HG03439 (cell line): ENCODE data around the gene SBK3.
"Not testable (repeated sequence)": the region's sequence is repeated elsewhere in the genome, so short reads cannot be mapped to it uniquely, and the experiment has no call there.

ENCODE experiments used
- ATAC-seq: cut with Tn5 transposase; IDR thresholded peaks from one replicate; pipeline ENCODE4 v1.9.1; 2021; ENCODE audit warnings: mild to moderate bottlenecking, moderate library complexity; ENCODE audit not compliant: unreplicated experiment

SBK3 gene

DNA sequence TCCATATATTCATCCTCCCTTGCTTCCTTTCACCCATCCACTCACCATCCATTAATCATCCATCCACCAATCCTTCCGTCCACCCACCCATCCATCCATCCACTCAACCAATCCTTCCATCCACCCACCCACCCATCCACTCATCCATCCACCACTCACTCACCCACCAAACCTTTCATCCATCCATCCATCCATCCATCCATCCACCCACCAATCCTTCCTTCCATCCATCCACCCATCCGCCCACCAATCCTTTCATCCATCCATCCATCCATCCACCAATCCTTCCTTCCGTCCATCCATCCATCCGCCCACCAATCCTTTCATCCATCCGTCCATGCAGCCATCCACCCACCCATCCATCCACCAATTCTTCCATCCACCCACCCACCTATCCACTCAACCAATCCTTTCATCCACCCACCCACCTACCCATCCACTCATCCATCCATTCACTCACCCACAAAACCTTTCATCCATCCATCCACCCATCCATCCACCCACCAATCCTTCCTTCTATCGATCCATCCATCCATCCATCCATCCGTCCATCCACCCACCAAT, 3.0 kb downstream of the SBK3 start:
- ATAC-seq: no peak

DNA sequence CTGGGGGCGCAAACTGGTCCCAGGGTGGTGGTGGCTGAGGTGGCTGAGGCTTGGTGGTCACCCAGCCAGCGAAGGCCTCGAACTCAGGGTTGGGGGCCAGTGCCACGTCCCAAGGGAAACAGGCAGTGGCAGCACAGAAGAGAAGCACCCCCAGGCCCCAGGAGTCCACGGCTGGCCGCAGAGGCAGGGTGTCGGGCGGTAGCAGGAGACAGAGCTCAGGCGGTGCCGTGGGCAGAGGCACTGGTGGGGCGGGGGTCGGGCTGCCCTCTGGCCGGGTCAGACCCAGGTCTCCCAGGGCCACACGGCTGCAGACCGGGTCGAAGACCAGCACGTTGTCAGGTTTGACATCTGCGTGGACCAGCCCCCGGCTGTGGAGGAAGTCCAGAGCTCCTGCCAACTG, 4.3 kb downstream of the SBK3 start:
- ATAC-seq: no peak

DNA sequence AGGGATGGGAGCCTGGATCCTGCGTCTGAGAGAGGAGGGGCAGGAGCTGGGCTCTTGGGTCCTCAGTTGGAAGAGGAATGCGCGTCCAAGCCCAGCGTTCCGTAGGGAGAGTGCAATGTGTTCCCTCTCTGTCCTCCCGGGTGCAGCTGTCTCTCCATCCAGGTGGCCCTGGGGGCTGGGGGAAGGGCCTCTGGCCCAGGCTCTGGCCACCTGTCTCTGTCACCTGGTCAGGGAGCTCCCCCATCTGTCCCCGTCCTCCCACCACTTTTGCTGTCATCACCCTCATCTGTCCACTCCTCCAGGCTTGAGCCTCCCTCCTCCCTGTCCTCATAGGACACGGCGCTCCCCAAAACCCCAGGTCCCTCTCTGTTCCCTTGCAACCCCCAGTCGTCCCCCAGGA, 4.7 kb downstream of the SBK3 start:
- ATAC-seq: no peak

DNA sequence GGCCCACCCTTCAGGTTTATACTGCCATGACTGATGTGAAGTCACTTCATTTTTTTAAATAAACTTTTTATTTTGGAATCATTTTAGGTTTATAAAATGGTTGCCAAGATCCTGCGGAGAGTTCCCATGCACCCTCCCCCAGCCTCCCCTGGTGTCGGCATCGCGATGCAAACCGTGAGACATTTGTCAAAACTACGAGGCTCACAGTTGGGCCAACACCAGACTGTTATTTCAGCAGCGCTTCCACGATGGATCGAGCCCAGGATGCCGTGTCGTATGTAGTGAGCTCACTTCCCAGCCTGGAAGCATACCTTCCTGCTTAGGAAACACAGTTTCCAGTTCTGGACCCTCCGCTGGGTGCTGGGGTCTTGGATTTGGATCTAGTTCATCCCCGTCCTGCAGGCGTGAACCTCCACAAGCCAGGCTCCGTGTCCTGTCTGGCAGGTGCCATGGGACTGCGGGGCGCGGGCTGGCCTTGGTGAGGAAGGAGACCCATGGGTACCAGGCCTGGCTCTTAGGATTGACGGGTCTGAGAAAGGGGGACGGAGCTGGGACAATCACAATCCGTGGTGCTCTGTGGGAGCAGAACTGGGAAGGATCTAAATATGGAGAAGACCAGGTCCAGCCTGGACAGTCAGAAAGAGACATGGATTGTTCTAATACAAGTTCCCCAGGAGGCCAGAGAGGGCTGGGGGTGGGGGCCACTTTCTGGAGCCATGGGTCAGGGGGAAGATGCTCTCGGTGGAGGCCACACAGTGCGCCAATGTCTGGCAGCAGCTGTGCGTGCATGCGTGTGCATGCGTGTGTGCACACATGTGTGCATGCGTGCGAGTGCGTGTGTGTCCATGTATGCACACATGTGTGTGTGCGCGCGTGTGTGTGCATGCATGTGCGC, 6.0 kb downstream of the SBK3 start:
- ATAC-seq: no peak

DNA sequence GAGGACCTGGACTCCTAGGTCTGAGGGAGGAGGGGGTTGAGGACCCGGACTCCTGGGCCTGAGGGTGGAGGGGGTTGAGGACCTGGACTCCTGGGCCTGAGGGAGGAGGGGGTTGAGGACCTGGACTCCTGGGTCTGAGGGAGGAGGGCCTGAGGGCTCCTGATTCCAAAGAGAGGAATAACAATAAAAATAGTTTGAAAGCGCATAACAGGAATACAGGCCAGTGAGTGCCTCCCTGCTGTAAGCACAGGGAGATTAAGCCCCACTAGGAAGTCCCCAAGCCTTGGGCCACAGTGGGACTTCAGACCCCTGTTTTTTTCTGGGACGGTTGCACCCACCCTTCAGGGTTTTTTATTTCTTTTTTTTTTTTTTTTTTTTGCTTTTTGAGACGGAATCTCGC, 7.2 kb downstream of the SBK3 start:
- no peak for ATAC-seq

DNA sequence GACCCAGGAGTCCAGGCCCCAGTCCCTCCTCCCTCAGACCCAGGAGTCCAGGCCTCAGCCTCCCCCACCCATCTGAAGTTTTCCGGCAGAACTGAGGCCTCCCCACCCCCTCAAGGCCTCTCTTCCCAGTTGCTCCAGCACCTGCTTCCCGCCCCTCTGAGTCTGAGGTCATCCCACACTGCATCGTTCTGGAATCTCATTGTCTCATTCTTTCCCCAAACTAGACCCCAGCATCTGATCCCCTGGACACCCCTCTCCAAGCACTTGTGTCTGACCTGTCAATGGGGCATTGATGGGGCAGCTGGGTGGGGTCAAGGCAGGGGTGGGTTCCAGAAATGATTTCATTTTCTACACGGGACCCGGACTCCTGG, 7.6 kb downstream of the SBK3 start:
- no peak for ATAC-seq

DNA sequence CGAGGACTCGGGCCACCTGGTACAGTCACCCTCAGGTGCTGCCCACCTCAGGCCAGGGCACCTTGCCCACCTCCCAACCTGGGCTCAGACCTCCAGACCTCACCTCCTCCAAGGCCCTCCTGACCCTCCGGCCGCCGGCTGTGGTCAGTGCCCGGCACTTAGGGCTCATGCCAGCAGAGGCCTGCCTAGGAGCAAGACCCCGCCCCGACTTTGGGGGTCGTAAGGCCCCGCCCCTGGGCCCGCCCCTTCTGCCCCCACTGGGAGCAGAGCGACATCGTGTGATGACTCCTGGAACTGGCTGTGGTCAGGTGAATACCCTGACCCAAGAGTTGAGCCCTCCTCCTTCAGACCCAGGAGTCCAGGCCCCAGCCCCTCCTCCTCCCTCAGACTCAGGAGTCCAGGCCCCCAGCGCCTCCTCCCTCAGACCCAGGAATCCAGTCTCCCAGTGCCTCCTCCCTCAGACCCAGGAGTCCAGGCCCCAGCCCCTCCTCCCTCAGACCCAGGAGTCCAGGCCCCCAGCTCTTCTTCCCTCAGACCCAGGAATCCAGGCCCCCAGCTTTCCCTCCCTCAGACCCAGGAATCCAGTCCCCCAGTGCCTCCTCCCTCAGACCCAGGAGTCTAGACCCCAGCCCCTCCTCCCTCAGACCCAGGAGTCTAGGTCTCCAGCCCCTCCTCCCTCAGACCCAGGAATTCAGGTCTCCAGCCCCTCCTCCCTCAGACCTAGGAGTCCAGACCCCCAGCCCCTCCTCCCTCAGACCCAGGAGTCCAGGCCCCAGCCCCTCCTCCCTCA, 8.2 kb downstream of the SBK3 start, which contains the start of gene SBK2:
TSS of gene SBK2 (minus strand) at position 183 of the 790 bp plus-strand sequence. CDS start 839 bp downstream, outside the sequence.
- no peak for ATAC-seq

DNA sequence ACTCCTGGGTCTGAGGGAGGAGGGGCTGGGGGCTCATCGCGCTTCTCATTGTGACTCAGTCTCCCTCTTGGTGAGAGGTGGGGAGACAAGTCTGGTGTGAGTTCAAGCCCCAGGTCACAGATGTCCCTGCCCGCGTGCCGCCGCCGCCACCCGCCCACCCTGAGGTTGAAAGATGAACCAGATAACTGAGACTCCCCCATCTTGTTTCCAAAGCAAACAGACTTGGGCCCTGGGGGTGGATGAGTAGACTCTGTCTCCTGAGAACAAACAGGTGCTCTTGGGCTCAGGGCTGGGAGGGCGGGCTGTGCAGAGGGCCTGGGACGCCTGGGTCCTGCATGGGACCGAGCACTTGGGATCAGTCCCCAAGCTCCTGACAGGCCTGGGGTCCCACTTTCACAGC, 9.0 kb downstream of the SBK3 start:
- ATAC-seq: no peak

DNA sequence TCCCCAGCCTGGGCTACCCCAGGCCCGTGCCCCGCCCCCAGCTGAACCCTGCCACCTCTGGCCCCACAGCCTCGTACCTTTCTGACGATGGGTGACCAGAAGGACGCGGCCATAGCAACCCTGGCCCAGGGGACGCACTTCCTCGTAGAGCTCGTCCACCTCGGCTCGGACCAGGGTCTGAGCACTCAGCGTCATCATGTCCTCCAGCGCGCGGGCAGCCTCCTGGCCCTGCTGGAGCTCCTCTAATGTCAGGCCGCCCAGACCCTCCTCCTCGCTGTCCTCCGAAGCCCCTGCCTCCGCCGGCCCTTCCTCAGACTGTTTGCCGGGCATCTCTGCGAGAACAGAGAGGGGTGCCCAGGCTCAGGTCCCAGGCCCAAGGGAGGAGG, 9.4 kb downstream of the SBK3 start:
- ATAC-seq: no peak

DNA sequence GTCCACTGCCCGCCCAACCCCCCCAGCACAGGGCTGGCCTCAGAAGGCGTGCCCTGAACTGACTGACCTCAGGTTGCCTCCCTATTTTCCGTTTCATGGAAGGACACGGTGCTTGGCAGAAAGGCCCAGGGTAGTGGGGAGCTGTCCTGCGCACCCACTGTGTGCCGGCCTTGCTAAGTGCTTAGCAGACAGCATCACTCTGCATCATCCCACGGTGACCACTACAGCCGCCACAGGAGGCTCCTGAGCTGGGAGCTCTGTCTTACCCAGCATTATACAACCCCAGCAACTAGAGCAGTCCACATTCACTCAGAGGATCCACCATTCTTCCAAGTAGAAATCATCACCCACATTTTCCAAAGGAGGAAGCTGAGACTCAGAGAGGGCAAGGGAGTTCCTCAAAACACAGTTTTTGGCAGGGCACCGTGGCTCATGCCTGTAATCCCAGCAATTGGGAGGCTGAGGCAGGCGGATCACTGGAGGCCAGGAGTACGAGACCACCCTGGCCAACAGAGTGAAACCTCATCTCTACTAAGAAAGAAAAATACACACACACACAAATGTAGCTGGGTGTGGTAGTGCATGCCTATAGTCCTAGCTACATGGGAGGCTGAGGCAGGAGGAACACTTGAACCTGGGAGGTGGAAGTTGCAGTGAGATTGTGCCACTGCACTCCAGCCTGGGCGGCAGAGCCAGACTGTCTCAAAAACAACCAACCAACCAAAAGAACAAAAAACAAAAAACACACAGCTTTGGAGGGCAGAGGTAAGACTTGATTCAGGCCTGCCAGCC, 10.0 kb downstream of the SBK3 start:
- no peak for ATAC-seq

DNA sequence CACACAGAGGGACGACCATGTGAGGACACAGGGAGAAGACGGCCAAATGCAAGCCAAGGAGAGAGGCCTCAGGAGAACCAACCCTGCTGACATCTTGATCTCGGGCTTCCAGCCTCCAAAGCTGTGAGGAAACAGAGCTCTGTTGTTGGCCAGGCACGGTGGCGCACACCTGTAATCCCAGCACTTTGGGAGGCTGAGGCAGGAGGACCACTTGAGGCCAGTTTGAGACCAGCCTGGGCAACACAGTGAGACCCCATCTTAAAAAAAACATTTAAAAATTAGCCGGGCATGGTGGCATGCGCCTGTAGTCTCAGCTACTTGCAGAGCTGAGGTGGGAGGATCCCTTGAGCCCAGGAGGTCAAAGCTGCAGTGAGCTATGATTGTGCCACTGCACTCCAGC, 11.1 kb downstream of the SBK3 start:
- not testable (repeated sequence) for ATAC-seq

DNA sequence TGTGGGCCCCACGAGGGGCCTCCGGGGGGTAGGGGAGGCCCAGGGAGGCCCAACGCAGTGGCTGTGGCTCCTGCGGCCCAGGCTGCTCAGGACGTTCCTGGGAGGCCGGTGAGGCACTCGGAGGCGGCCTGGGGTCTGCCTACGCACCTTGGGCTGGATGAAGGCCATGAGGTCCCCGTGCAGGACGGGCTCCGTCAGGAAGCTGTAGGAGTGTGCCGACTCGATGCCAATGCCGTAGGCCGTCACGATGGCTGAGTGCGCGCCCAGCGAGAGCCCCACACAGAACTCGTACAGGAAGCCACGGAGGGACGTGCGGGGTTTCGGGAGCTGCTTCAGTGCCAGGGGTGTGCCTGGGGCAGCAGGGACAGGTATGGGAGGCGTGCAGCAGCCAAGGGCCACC, 14.3 kb downstream of the SBK3 start:
- ATAC-seq: no peak

DNA sequence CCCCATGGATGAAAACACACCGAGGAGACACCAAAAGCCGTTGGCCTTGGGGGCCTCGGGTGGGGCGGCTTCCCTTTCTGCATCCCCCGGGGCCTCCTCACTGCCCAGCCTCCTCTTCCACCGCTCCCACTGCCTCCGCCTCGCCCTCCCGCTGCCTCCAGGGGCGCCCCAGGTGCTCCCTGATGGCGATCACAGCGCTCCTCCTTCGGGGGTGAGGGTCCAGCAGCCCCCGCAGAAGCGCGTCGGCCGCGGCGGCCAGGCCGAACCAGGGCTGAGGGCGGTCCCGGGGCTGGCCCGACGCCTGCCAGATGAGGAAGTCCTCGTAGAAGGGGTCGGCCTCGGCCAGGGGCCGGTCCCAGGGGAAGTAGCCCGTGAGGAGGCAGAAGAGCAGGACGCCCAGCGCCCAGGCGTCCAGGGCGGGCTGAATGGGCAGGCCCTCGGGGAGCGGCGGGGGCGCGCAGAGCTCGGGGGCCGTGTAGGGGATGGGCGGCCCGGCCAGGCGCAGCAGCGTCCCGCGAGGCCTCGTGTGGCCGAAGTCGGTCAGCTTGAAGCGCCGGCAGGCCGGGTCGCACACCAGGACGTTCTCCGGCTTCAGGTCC, 15.6 kb downstream of the SBK3 start:
- no peak for ATAC-seq

DNA sequence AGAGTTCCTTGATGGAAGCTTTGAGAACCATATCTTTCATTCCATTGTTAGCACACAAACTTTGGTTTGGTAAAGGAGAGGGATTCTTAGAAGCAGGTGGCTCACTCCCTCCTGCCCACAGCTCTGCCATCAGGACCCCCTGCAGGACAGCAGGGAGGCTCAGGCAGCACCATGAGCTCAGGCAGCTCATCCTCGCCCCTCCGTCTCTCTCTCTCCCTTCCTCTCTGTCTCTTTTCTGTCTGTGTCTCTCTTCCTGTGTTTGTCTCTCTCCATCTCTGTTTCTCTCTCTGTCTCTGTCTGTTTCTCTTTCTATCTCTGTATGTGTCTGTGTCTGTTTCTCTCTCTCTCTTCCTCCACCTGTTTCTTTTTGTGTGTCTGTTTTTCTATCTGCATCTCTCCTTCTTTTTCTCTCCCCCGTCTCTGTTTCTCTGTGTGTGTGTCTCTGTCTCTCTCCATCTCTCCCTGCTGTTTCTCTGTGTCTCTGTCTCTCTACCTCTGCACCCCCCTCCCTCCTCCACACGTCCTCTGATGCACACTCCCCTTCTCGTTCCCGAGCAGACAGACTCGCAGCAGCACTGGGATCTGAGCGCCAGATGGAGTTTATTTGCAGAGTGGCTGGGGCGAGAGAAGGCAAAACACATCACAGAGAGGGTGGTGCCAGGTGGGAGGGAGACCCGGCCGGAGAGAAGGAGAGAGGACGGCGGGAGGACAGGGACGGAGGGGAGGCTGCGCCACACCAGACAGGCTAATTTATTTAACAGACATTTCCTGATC, 17.1 kb downstream of the SBK3 start:
- ATAC-seq: no peak

DNA sequence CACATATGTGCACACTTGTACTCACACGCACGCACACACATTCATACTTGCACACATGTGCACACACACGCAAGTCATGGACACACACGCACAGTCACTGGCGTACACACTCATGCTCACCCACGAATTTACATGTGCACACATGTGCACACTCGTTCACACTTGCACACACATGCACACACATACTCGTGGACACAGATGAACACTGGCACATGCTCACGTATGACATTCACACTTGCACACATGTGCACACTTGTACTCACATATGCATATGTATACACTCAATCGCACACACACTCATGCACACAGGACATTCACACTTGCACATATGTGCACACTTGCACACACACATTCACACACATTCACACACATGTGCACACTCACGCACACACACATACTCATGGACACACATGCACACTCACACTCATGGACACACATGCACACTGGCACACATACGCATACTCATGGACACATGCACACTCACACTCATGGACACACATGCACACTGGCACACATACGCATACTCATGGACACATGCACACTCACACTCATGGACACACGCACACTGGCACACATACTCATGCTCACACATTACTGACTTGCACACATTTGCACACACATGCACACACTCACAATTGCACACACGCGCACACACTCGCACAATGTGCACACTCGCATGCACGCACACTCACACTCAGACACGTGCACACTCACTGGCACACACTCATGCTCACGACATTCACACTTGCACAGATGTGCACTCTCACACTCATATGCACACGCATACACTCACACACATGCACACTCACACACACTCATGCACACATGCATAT, 17.9 kb downstream of the SBK3 start:
- no peak for ATAC-seq

DNA sequence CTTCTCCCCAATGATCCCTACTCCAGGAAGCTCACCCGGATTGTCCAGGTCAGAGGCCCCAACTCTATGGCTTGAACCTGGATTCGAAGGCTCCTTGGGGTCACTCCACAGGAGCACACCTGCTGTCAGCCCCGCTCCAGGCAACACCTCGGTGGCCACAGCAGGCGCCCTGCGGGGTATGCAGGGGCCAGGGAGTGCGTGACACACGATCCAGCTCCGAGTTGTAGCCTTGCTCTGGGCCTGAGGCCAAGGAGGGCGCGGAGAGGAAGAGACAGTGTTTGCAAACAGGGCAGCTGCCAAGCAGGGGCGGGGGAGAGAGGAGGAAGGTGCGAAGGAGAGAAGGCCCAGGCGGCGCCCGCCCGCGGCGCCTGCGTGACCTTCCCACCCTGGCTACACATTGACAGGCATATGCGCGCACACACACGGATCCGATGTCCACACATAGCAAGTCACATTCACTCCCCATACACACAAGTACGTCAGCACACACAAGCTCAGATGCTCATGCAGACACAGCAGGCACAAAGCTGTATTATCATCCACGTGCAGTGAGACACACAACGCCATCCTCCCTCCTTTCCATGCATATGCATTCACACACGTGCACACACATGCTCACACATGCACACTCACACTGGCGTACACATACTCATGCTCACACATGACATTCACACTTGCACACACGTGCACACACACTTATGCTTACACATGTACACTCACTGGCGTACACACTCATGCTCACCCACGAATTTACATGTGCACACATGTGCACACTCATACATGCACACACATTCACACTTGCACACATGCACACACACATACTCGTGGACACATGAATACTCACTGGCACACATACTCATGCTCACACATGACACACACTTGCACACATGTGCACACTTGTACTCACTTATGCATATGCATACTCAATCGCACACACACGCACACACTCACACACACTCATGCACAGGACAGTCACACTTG, 18.8 kb downstream of the SBK3 start:
- ATAC-seq: no peak

DNA sequence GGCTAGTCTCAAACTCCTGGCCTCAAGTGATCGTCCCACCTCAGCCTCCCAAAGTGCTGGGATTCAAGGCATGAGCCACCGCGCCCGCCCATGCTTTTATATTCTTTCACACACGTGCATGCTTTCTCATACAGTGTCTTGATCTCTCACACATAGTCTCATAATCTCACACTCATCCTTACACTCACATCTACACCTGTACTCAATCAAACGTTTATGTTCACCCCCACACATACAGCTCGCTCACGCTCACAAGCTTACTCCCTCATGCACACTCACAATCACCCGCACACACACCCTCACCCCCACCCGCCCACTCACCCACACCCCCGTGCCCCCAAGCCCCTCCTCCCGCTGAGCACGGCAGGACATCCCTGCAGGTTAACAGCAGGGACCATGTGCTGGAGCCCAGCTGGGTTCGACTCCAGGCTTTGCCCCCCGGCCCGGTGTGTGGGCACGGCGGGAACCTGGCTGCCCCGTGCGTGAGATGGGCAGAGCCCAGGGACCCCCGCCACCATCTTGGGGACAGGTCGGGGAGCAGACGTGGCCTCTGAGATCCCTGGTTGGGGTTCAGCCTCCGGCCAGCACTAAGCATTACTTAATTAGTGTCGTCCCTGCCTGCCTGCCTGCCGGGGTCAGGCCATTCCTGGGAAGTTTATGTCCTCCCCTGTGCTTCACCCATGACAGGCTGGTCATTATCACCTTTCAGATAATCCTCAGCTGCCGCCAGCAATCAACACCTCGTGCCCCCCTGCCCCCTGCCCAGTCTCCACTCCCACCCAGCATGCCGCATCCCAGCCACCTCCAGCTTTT, 19.8 kb downstream of the SBK3 start:
- no peak for ATAC-seq
